NCI-H187 treated with DMSO at 0.1 percent for 48 hours (cell line): ENCODE results near the gene R3HDM4.
"Not testable (repeated sequence)": the region's sequence is repeated elsewhere in the genome, so short reads cannot be mapped to it uniquely, and the experiment has no call there.

Experiments
- DNase-seq: peaks from one replicate; lab custom pipeline; 2025; lab: John Stamatoyannopoulos, UW

Gene R3HDM4

GRCh38 chr19:913080-913748 lies at the start of gene R3HDM4:
R3HDM4 (minus strand) TSS chr19:913219; CDS start chr19:913157, 62 bp downstream.
- DNase-seq: no peak

- DNase-seq: no peak
Observed at GRCh38 chr19:961866-962620, 49.0 kb upstream of the R3HDM4 start.

- DNase-seq: no peak
Observed at GRCh38 chr19:960601-960938, 47.6 kb upstream of the R3HDM4 start.

- DNase-seq: no peak
Observed at GRCh38 chr19:960020-960419, 47.0 kb upstream of the R3HDM4 start.

- no peak for DNase-seq
Observed at GRCh38 chr19:958967-959855, 46.2 kb upstream of the R3HDM4 start.

- not testable (repeated sequence) for DNase-seq
Observed at GRCh38 chr19:957578-957977, 44.6 kb upstream of the R3HDM4 start.

GRCh38 chr19:956766-957440 lies 43.9 kb upstream of the R3HDM4 start:
- no peak for DNase-seq

GRCh38 chr19:955803-956765 lies 43.1 kb upstream of the R3HDM4 start:
- no peak for DNase-seq

- DNase-seq: no peak
Observed at GRCh38 chr19:954672-955494, 41.9 kb upstream of the R3HDM4 start.

GRCh38 chr19:954272-954671 lies 41.3 kb upstream of the R3HDM4 start:
- no peak for DNase-seq

GRCh38 chr19:953445-954271 lies 40.6 kb upstream of the R3HDM4 start:
- DNase-seq: no peak

GRCh38 chr19:952680-953444 lies 39.8 kb upstream of the R3HDM4 start:
- DNase-seq: no peak

- no peak for DNase-seq
Observed at GRCh38 chr19:952049-952679, 39.1 kb upstream of the R3HDM4 start.

- no peak for DNase-seq
Observed at GRCh38 chr19:950352-951066, 37.5 kb upstream of the R3HDM4 start.

- DNase-seq: no peak
Observed at GRCh38 chr19:948842-949496, 36.0 kb upstream of the R3HDM4 start.

- DNase-seq: no peak
Observed at GRCh38 chr19:947707-948539, 34.9 kb upstream of the R3HDM4 start.
